Endometrial microvascular endothelial cells (primary cell): Measurements from ENCODE around the gene ESX1. TPM values are rescaled to one million over a fixed set of nuclear protein-coding genes. Genes with fewer than 3 reads are reported as not detected.
"Not testable (repeated sequence)": the region's sequence is repeated elsewhere in the genome, so short reads cannot be mapped to it uniquely, and the experiment has no call there.

ENCODE experiments used
- in situ Hi-C: cut with HindIII; loops from 2 replicates; pipeline ENCODE4 v1.10.0; 2017; ENCODE audit warnings: low sequenced_read_pairs, low pct_unique_long_range_greater_than_20kb; ENCODE audit errors: inconsistent ontology term
- total RNA-seq: library from RNA; depleted of rRNA; stranded (reverse); fragments of >200 nt; gene quantifications from one replicate; pipeline ENCODE4 v1.2.3, GENCODE V29; 2015; ENCODE audit errors: inconsistent ontology term

The ESX1 gene
- not detected for total RNA-seq

DNA sequence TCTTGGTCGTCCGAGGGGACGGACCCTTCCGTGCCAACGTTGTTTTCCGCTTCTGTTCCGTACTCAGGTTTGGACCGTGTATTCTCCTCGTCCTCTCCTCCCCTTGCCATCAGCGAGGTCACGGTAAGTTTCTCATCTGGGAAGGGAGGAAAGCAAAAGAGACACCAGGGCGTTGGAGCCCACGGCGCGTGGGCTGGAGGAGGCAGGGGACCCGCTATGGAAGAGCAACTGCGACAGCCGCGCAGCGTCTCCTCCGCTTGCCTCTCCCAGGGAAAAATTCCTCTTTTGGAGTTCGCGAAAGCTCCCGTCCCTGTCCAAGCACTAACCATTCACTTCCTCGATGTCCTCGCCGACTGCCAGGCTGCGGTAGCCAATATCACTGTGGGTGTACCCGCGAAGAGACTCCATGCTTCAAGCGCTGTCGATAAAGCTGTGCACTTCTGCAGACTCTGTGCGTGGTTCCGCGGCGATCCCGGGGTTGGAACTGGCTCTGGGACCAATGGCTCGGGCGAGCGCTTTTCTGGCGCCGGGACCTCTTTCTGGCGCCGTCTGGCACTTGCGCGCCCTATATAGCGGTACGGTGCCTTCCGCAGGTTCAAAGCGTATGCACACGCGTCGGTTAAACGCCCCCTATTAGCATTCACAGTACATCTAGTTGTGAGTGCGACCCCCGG, at the start of gene ESX1:
TSS of gene ESX1 (minus strand) at position 492 of the 674 bp plus-strand sequence. CDS start at position 408, 84 bp downstream.
- in situ Hi-C loops, result no loop called here

DNA sequence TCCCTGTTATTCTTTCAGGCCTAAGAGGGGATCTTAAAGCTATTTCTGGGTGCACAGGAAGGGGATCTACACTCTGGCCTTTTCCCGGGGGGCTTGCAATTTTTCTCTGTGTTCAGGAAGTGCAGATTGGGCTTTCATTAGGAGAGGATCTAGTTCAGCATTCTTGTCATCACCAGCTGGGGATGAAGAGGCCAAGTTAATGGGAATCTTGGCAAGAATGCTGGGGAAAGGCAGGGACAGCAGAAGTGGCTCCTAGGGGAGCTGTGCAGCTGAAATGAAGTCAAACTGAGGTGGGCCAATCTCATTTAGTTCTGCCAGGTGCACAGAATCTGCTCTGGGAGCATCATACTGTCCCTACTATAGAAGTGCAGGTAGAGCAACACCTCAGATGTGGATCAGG, 40.9 kb upstream of the ESX1 start:
- in situ Hi-C loops, result no loop called here

DNA sequence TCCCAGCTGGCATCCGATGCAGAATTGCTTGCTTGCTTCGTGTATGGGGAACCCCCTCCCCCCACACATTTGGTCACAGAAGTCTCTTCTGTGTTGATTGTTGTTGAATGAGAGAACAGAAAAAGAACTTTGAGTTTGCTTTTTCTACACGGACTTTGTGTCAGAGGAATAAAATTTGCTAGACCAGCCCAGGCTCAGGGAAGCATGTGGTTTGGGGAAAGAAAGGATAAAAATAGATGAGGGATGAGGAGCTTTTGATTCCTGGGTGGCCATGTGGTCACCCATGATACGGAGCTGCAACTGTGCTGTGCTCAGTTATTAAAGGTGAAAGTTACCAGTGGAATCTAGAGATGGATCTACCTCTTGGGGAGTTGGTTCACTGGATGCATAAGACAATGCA, 34.2 kb upstream of the ESX1 start:
- in situ Hi-C loops, result no loop called here

DNA sequence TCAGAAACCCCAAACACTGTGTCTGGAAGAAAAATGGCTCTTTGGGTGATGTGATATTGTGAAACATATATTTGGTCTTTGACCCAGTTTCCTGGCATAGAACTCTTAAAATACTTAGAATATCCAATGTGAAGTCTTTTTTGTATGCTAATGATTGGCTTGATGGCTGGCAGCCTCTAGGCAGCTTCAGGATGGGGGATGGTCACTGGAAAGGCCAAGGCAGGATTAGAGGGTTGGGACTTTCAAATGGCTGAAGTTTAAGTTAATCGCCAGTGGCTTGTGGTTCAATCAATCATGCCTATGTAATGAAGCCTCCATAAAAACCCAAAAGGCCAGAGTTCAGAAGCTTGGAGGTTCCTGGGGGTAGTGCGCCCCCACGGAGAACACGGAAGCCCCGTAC, 33.5 kb upstream of the ESX1 start:
- in situ Hi-C loops, result no loop called here

DNA sequence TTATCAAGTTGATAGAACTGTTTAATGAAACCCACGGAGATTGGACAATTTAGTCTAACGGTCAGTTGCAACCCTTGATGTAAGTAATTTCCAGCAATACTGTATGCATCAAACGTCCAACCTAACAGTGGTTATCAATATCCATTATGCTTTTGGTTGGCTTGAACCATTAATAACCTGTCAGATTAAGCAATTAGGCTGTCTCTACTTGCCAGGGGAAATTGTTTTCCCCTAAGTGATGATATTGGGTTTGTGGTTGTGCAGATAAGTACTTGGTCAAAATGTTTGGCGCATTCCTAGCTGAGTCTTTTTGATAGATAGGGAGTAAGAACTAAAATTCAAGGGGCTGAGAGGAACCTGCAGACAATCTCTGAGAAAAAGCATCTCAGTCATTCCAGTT, 30.5 kb upstream of the ESX1 start:
- in situ Hi-C loops, result no loop called here

DNA sequence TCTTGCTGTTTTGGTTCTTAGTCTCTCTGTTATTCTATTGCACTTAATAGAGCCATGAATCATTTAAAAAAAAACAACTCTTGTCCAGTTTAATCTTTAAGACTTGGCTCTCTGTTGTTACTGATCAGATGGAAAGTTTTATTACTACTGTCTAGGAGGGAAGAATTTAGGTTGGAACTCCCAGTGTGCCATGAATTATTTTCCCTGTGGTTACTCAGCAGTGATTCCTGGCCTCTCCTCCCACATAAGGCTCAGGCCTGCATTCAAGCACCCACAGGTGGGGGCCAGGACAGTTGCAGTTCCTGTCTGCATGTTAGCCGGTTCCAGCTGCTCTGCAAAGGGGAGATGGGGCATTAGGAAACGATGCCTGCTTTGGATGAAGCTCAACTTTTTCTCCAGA, 29.8 kb upstream of the ESX1 start:
- in situ Hi-C loops, result no loop called here

DNA sequence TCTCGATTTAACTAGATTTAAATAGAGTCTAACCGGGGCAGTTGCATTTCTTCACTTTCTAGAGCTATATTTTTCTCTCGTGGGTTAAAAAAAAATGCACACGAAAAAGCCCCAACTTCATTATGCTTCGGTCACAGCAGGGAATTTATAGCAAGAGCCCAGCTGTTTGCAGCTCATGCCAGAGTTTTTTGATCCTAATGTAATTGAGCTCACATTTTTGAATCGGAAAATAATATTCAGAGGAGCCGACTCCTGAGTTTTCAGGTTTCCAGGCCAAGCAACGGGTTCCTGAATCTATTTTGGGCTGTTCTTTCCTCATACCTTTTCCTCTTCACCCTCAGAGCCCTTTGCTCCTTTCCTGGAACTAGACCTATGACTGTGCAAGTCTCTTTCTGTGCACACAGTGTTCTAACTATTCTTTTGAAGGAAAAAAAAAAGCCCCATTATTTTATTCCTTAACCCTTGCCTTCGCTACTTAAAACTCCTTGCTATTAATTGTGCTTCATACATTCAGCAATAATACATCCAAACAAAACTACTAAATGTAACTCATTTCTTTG, 27.5 kb upstream of the ESX1 start:
- in situ Hi-C loops, result no loop called here

DNA sequence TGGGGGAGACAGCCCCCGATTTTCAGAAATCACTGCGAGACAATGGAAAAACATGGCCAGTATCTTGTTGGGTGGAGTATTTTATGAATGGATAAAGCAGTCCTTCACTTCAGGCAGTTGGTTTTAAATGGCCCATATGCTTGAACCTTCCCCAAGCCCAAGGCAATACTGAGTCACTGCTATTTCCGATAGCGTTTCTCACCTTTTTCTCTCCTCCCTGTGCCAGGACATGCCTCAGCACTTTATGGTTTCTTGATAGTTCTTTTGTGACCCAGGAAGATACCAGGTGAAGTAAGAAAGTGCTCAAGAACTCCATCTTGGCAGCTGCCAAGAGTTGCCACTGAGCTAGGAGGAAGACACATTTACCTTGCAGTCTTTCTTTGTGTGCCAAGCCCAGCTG, 26.8 kb upstream of the ESX1 start:
- in situ Hi-C loops, result no loop called here

DNA sequence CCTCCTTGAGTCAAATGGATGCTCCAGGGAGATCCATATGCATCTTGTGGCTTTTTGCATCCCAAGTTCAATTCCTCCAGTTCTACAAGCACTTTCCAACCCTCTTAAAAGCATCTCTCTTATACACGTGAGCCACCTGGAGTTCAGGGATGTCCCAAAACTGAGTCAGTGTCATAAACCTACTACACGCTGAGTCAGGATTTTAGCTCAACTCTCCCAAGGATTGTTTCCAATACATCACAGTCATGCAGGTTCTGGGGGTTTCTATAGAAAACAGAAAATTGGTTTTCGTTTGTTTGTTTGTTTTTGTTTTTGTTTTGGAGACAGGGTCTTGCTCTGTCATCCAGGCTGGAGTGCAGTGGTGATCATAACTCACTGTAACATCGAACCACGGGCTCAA, 25.9 kb upstream of the ESX1 start:
- in situ Hi-C loops, result no loop called here

DNA sequence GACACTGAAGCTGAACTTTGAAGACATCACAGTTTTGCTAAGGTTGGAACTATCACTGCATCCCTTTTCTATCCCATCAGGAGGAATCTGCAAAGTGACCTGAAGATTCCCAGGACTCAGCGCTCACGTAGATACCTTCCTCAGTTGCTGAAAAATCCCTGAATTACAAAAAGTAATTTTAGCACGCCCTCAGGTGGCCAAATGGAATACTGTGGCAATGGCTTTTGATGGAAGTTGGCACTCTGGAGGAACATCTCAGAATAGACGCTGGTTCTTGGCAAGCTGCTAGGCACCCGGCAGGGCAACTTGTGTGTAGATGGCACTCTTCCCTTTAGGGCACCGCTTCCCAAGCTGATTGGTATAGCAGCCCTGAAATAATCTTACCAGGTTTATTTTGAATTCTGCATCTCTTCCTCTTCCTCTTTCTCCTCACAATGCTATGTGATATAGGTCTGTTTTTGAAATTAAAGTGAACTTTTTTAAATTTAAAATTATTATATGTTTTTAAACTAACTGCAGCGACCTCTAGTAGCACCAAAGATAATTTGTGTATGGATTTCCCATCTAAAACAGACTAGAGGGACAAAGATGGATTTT, 16.3 kb upstream of the ESX1 start:
- in situ Hi-C loops, result no loop called here

DNA sequence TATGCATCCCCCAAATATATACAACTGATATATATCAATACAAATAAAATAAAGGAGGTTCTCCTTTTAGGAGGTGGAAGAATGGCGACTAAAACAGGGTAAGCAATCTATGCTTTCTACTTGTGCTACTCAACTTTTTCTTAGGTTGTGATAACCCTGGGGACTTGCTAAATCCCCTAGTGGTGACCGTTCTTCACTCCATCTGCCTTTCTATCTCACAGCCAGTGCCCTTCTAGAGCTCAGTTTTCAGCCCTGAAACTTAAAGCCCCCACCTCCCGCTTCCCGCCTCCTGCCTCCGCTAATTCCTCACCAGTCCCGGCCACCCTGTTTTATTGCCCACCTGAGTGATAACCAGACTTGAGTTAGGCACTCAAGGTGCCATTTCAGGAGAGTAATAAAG, 15.5 kb upstream of the ESX1 start:
- in situ Hi-C loops, result no loop called here

DNA sequence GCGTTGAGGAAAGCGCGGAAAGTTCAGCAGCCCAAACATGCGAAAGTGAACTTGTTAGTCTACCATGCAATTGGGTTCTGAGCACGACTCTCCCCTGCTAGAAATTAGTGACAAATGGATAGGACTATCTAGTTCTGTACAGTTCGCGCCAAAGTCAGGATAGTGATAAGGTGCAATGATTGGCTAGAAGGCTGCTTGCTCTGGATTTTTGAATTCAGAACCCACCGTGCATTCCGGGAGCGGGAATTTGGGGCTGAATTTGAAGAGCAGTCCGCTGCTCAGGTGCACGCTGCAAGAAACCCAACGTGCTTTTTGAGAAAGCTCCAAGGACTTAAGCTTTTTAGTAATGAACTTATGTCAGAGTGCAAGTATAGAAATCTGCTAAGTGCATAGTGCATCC, 732 bp upstream of the ESX1 start:
- in situ Hi-C loops, result no loop called here

DNA sequence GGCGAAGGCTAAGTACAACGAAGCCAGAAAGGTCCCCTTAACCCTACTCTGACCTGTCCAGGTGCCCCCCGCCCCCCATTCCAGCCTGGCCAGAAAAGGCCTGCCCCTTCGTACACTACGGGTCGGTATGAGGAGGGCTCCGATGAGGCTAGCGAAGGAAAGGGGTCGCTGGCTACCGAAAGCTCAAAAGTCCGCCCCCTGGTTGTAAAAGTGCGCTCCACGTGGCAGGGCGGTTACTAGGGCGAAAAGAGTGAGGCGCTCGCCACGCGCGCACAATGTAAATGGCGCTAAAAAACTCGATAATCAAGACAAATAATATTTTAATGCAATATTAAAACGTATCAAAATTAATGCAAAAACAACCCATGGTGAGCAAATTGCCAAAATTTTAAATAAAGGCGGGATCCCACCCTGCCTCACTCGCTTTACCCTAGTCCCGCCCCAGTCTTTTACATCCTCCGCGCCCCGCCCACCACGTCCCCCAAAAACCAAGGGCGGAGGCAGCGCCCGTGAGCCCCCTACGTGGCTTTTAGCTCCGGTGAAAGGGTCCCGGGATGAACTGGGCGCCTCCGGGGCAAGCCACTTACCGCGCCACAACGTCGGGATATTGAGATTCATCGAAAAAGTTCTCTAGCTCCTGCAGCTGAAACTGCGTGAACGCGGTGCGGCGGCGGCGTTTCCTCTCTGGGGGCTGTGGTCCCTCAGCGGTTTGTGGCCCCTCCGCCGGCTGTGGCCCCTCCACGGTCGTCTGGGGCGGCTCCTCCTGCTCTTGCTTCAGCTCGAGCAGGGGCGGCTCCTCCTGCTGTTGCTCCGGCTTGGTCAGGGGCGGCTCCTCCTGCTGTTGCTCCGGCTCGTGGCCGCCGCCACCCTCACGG, 929 bp downstream of the ESX1 start:
- in situ Hi-C loops, result no loop called here

DNA sequence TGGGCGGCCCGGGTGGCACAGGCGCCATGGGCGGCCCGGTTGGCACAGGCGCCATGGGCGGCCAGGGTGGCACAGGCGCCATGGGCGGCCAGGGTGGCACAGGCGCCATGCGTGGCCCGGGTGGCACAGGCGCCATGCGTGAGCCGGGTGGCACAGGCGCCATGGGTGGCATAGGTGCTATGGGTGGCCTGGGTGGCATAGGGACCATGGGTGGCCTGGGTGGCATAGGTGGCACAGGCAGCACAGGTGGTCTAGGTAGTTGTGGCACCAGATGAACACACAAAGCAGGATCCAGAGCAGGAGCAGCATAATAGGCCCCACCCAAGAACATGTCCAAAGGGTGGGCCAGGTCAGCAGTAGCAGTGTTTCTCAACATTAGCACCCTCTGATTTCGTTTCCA, 4.3 kb downstream of the ESX1 start:
- in situ Hi-C loops, result no loop called here

DNA sequence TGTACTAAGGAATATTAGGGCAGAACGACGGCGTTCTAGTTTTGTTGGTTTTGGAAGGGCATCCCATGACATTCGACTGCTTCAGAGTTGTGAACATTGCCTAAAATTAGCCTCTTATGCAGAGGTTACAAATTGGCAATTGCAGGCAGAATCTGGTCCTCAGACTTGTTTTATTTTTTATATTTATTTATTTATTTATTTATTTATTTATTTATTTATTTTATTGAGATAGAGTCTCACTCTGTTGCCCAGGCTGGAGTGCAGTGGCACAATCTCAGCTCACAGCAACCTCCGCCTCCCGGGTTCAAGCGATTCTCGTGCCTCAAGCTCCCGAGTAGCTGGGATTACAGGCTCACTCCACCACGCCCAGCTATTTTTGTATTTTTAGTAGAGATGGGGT, 24.7 kb downstream of the ESX1 start:
- in situ Hi-C loops, result not testable (repeated sequence)

DNA sequence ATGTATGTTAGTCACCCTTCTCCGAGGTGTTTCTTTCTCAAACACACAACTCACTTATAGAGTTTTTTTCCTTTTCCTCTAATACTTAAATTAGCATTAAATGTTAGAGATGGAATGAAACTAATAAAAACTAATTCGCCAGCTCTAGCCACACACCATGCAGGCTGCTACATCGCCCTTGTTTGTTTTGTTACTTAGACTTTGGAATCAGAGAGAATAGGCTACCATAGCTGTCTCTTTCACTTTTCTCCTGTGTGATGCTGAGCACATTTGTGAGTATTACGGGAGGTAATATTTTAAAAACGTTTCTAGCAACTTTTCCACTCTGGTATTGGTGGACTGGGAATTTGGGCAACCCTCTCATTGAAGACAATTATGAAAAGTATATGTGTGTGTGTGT, 43.5 kb downstream of the ESX1 start:
- in situ Hi-C loops, result no loop called here

DNA sequence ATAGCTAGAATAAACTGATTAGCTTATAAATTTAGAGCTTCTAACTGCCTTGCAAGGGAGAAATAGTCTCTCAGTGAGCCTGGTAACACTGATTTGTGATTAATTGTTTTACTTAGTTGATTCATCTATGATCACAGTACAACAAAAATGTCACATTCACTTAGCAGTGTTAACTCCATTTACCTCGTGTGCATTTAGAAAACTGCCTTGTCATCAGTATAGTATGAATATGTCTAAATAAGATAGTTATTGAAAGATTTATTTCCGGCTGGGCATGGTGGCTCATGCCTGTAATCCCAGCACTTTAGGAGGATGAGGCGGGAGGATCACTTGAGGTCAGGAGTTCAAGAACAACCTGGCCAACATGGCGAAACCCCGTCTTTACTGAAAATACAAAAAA, 49.2 kb downstream of the ESX1 start:
- in situ Hi-C loops, result no loop called here
